C1 segment of cervical spinal cord (tissue), 14 donors: ENCODE results near the gene COBLL1.

Experiments used
- DNase-seq, 14 donors: peaks; one replicate each; lab custom pipeline; 2025; lab: John Stamatoyannopoulos, UW

COBLL1 gene

GRCh38 chr2:164823126-164823525 is 18.5 kb downstream of the COBLL1 start:
- no peak for DNase-seq

- no peak for DNase-seq
These were observed 20.3 kb downstream of the COBLL1 start for GRCh38 chr2:164821338-164821737.

- DNase-seq: no peak
These were observed 23.2 kb downstream of the COBLL1 start for GRCh38 chr2:164818149-164819136.

- DNase-seq: no peak
These were observed 24.7 kb downstream of the COBLL1 start for GRCh38 chr2:164816900-164817299.

GRCh38 chr2:164816046-164816445 is 25.6 kb downstream of the COBLL1 start:
- DNase-seq: no peak

GRCh38 chr2:164815071-164815793 is 26.4 kb downstream of the COBLL1 start:
- DNase-seq: no peak

- DNase-seq: no peak
These were observed 28.1 kb downstream of the COBLL1 start for GRCh38 chr2:164813535-164813934.

GRCh38 chr2:164812378-164812777 is 29.2 kb downstream of the COBLL1 start:
- DNase-seq: no peak

GRCh38 chr2:164811819-164812218 is 29.8 kb downstream of the COBLL1 start:
- no peak for DNase-seq

GRCh38 chr2:164810843-164811242 is 30.8 kb downstream of the COBLL1 start:
- no peak for DNase-seq

- no peak for DNase-seq
These were observed 32.8 kb downstream of the COBLL1 start for GRCh38 chr2:164808776-164809175.

GRCh38 chr2:164803776-164804466 is 37.7 kb downstream of the COBLL1 start:
- DNase-seq: no peak

- no peak for DNase-seq
These were observed 39.4 kb downstream of the COBLL1 start for GRCh38 chr2:164802095-164802707.

- DNase-seq: no peak
These were observed 41.1 kb downstream of the COBLL1 start for GRCh38 chr2:164800572-164800971.

- DNase-seq: no peak
These were observed 44.0 kb downstream of the COBLL1 start for GRCh38 chr2:164797627-164798026.

- DNase-seq: no peak
These were observed 44.6 kb downstream of the COBLL1 start for GRCh38 chr2:164796999-164797398.

GRCh38 chr2:164794432-164795231 is 47.0 kb downstream of the COBLL1 start:
- DNase-seq: no peak

- no peak for DNase-seq
These were observed 47.6 kb downstream of the COBLL1 start for GRCh38 chr2:164794016-164794415.

GRCh38 chr2:164793529-164793928 is 48.1 kb downstream of the COBLL1 start:
- no peak for DNase-seq

GRCh38 chr2:164792316-164793170 is 49.1 kb downstream of the COBLL1 start:
- no peak for DNase-seq
